Measurements from ENCODE around the gene ST6GALNAC6. TPM values are rescaled to one million over a fixed set of nuclear protein-coding genes. Genes with fewer than 3 reads are reported as not detected.

Gene ST6GALNAC6
- total and polyA plus RNA-seq, 10 of the 15 experiments (the other 5 are each of a cell fraction or from before 2014, with no cell fraction given): 0.40 to 27.0 (median 16.8) TPM

DNA sequence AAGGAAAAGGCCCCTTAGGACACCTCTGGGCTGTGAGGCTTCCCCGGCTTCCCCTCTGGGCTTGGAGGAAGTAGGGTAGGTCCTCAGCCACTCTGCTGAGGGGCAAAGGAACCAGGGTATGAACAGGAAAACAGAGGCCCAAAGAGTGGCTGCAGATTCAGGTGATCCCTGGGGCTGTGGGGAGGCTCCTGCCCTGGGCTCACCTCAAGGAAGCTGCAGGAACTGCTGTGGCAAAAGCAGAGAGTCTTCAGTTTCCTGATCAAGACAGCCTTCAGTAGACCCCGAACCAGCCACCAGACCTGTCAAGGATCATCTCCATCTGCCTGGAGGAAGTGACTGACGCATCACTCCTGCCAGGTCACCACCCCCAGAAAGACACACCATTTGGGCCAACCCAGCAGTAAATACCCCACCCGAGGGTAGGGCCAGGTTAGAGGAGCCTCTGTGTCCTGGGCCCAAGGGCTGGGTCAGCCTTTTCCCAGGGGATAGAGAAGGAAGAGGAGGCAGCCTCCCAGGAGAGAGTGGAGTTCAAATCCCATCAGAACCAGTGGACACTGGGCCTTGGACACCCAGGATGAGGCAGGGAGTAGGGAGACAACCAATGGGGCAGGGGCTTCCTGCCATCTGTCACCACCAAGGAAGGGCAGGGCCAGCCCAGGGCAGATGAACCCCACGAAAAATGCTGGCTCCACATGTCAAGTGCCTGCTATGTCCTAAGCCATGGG lies 5.8 kb upstream of the ST6GALNAC6 start (continued):
- TF ChIP-seq, protein P1, sequence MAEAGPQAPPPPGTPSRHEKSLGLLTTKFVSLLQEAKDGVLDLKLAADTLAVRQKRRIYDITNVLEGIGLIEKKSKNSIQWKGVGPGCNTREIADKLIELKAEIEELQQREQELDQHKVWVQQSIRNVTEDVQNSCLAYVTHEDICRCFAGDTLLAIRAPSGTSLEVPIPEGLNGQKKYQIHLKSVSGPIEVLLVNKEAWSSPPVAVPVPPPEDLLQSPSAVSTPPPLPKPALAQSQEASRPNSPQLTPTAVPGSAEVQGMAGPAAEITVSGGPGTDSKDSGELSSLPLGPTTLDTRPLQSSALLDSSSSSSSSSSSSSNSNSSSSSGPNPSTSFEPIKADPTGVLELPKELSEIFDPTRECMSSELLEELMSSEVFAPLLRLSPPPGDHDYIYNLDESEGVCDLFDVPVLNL (IDR thresholded peaks at IDR 0.05; ENCODE audit: low read depth, low read length): no peak
- TF ChIP-seq, protein P2, sequence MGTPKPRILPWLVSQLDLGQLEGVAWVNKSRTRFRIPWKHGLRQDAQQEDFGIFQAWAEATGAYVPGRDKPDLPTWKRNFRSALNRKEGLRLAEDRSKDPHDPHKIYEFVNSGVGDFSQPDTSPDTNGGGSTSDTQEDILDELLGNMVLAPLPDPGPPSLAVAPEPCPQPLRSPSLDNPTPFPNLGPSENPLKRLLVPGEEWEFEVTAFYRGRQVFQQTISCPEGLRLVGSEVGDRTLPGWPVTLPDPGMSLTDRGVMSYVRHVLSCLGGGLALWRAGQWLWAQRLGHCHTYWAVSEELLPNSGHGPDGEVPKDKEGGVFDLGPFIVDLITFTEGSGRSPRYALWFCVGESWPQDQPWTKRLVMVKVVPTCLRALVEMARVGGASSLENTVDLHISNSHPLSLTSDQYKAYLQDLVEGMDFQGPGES (IDR thresholded peaks at IDR 0.05): no peak
- TF ChIP-seq SREBF1 (IDR thresholded peaks at IDR 0.05; ENCODE audit: low read length) (no peak), EP300 (IDR thresholded peaks at IDR 0.05; ENCODE audit: borderline replicate concordance in 1 of 2, control insufficient read depth in 1 of 2, low read depth in 2 of 2, low read length in 2 of 2) (no peak), CHD4 (IDR thresholded peaks at IDR 0.05) (no peak), FOXM1 (IDR thresholded peaks at IDR 0.05; ENCODE audit: low read depth, low read length) (no peak), ESRRA (IDR thresholded peaks at IDR 0.05; ENCODE audit: low read length) (no peak), CBFB (IDR thresholded peaks at IDR 0.05; ENCODE audit: low read depth) (no peak), ZNF207 (IDR thresholded peaks at IDR 0.05; ENCODE audit: borderline replicate concordance) (no peak), LARP7 (IDR thresholded peaks at IDR 0.05) (no peak), YBX1 (IDR thresholded peaks at IDR 0.05) (no peak), ZBED1 (IDR thresholded peaks at IDR 0.05; ENCODE audit: borderline replicate concordance) (no peak), CHD1 (IDR thresholded peaks at IDR 0.05; ENCODE audit: low read depth, low read length) (no peak), MEF2B (IDR thresholded peaks at IDR 0.05; ENCODE audit: partially characterized antibody, poor library complexity, severe bottlenecking) (peak; percentile 32), PML (IDR thresholded peaks at IDR 0.05; ENCODE audit: low read length) (peak; percentile 72; the same call in 1 of the 2 replicates), HDAC2 (IDR thresholded peaks at IDR 0.05) (no peak)
- TF ChIP-seq, protein P3, sequence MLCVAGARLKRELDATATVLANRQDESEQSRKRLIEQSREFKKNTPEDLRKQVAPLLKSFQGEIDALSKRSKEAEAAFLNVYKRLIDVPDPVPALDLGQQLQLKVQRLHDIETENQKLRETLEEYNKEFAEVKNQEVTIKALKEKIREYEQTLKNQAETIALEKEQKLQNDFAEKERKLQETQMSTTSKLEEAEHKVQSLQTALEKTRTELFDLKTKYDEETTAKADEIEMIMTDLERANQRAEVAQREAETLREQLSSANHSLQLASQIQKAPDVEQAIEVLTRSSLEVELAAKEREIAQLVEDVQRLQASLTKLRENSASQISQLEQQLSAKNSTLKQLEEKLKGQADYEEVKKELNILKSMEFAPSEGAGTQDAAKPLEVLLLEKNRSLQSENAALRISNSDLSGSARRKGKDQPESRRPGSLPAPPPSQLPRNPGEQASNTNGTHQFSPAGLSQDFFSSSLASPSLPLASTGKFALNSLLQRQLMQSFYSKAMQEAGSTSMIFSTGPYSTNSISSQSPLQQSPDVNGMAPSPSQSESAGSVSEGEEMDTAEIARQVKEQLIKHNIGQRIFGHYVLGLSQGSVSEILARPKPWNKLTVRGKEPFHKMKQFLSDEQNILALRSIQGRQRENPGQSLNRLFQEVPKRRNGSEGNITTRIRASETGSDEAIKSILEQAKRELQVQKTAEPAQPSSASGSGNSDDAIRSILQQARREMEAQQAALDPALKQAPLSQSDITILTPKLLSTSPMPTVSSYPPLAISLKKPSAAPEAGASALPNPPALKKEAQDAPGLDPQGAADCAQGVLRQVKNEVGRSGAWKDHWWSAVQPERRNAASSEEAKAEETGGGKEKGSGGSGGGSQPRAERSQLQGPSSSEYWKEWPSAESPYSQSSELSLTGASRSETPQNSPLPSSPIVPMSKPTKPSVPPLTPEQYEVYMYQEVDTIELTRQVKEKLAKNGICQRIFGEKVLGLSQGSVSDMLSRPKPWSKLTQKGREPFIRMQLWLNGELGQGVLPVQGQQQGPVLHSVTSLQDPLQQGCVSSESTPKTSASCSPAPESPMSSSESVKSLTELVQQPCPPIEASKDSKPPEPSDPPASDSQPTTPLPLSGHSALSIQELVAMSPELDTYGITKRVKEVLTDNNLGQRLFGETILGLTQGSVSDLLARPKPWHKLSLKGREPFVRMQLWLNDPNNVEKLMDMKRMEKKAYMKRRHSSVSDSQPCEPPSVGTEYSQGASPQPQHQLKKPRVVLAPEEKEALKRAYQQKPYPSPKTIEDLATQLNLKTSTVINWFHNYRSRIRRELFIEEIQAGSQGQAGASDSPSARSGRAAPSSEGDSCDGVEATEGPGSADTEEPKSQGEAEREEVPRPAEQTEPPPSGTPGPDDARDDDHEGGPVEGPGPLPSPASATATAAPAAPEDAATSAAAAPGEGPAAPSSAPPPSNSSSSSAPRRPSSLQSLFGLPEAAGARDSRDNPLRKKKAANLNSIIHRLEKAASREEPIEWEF (IDR thresholded peaks at IDR 0.05; ENCODE audit: insufficient replicate concordance, low read depth, low read length): no peak
- TF ChIP-seq, protein P4, sequence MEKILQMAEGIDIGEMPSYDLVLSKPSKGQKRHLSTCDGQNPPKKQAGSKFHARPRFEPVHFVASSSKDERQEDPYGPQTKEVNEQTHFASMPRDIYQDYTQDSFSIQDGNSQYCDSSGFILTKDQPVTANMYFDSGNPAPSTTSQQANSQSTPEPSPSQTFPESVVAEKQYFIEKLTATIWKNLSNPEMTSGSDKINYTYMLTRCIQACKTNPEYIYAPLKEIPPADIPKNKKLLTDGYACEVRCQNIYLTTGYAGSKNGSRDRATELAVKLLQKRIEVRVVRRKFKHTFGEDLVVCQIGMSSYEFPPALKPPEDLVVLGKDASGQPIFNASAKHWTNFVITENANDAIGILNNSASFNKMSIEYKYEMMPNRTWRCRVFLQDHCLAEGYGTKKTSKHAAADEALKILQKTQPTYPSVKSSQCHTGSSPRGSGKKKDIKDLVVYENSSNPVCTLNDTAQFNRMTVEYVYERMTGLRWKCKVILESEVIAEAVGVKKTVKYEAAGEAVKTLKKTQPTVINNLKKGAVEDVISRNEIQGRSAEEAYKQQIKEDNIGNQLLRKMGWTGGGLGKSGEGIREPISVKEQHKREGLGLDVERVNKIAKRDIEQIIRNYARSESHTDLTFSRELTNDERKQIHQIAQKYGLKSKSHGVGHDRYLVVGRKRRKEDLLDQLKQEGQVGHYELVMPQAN (conservative IDR thresholded peaks at IDR 0.05): no peak
- TF ChIP-seq, protein P5, sequence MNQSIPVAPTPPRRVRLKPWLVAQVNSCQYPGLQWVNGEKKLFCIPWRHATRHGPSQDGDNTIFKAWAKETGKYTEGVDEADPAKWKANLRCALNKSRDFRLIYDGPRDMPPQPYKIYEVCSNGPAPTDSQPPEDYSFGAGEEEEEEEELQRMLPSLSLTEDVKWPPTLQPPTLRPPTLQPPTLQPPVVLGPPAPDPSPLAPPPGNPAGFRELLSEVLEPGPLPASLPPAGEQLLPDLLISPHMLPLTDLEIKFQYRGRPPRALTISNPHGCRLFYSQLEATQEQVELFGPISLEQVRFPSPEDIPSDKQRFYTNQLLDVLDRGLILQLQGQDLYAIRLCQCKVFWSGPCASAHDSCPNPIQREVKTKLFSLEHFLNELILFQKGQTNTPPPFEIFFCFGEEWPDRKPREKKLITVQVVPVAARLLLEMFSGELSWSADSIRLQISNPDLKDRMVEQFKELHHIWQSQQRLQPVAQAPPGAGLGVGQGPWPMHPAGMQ (IDR thresholded peaks at IDR 0.05; ENCODE audit: borderline replicate concordance): no peak

All from GM12878 (cell line).